Colonic mucosa (tissue), 4 donors: Measurements from ENCODE around the gene MECP2. TPM values are rescaled to one million over a fixed set of nuclear protein-coding genes. Genes with fewer than 3 reads are reported as not detected.

Source experiments
- DNase-seq: peaks from one replicate; pipeline ENCODE4 v3.0.0-alpha.2; 2020
- H3K27ac ChIP-seq: fragments of 200-600 bp; one replicate; pipeline ENCODE4 v1.8.0; 2021
- H3K27me3 ChIP-seq: fragments of 200-600 bp; one replicate; pipeline ENCODE4 v1.8.0; 2021
- H3K36me3 ChIP-seq: fragments of 200-600 bp; one replicate; pipeline ENCODE4 v1.8.0; 2021
- H3K4me1 ChIP-seq: fragments of 200-600 bp; one replicate; pipeline ENCODE4 v1.8.0; 2021; ENCODE audit warnings: mild to moderate bottlenecking
- H3K4me3 ChIP-seq: fragments of 200-600 bp; one replicate; pipeline ENCODE4 v1.8.0; 2021
- H3K9ac ChIP-seq, 2 donors: one replicate each; pipeline ENCODE4 v1.7.0; 2013; ENCODE audit warnings: control low read depth in 2 of 2, low read depth in 2 of 2, low read length in 2 of 2
- H3K9me3 ChIP-seq: fragments of 200-600 bp; one replicate; pipeline ENCODE4 v1.8.0; 2021
- intact Hi-C: fragments of 100-400 bp; cut with DNase I; formaldehyde crosslinking; loops from one replicate; pipeline ENCODE4 v1.14.1; 2022
- total RNA-seq, 2 donors: library from RNA; stranded (reverse); fragmentation: NEBNext Ultra II Directional in 1 of 2; extraction: Animal tissue kit (Norgen Biotek cat#: 25700) in 1 of 2; gene quantifications; one replicate each; pipeline ENCODE4 v1.2.1, GENCODE V29; 2021
- TF ChIP-seq, protein P1 (sequence below): fragments of 200-600 bp; IDR thresholded peaks from one replicate; pipeline ENCODE4 v1.8.0; 2022; ENCODE audit warnings: antibody characterized with exemption, mild to moderate bottlenecking
- donor health status: healthy.
- donor health status: DM: no; HTN: no; CAD: no.
- donor health status: DM: no; HTN: no; CAD: no.

Gene MECP2
- total RNA-seq, 2 donors from 2014 or later, result 28.3 to 29.7 TPM

DNA sequence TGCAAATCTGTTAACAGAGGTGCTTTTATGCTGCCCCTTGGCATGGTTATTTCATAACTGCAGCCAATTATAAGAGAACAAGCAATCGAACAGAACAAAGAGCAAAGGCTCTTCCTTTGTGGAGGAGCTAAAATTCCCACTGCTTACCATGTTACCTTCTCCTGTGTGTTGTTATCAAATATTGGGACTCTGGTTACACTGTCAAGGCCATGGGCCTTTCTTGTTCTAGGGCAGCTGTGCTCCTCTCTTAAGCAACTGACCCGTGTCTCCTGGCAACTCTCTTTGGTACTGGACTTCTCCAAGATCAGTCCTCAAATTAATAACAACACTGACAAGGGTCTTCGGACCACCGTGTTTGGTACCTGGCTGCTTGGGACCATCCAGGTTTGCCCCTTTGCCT is 34.4 kb upstream of the MECP2 start:
- Histone ChIP-seq H3K27me3 (peaks cover 4% of the 10 kb centered on the region), H3K4me3 (no peak overlapping the region), H3K4me1 (no peaks in the 10 kb centered on the region), H3K9ac (no peak overlapping the region), H3K9me3 (no peaks in the 10 kb centered on the region), H3K27ac (no peak overlapping the region), H3K36me3 (no peaks in the 10 kb centered on the region)
- TF ChIP-seq, protein P1, sequence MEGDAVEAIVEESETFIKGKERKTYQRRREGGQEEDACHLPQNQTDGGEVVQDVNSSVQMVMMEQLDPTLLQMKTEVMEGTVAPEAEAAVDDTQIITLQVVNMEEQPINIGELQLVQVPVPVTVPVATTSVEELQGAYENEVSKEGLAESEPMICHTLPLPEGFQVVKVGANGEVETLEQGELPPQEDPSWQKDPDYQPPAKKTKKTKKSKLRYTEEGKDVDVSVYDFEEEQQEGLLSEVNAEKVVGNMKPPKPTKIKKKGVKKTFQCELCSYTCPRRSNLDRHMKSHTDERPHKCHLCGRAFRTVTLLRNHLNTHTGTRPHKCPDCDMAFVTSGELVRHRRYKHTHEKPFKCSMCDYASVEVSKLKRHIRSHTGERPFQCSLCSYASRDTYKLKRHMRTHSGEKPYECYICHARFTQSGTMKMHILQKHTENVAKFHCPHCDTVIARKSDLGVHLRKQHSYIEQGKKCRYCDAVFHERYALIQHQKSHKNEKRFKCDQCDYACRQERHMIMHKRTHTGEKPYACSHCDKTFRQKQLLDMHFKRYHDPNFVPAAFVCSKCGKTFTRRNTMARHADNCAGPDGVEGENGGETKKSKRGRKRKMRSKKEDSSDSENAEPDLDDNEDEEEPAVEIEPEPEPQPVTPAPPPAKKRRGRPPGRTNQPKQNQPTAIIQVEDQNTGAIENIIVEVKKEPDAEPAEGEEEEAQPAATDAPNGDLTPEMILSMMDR, result no peak
- intact Hi-C loops, result no loop called here
- no peak for DNase-seq

DNA sequence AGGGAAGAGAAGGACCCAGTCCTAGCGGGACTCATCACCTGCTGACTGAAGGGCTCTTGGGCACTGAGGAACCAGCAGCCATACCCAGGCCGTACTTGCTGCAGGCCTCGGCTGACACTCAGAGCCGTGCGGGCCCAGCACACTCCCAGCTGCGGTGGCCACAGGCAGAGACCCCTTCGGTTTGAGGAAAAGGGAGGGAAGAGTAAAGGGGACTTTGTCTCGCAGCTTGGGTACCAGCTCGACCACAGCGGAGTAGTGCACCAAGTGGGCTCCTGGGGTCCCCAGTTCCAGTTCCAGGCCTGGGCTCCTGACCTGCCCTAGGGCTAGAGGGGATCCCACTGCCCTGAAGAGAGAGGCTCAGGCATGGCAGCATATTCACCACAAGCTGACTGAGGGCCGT is 28.6 kb upstream of the MECP2 start:
- Histone ChIP-seq H3K4me3 (no peak overlapping the region), H3K9me3 (no peaks in the 10 kb centered on the region), H3K36me3 (no peaks in the 10 kb centered on the region), H3K27ac (no peak overlapping the region), H3K4me1 (no peaks in the 10 kb centered on the region), H3K9ac (no peak overlapping the region), H3K27me3 (no peaks in the 10 kb centered on the region)
- intact Hi-C loops, result no loop called here
- TF ChIP-seq, protein P1, result no peak
- no peak for DNase-seq

DNA sequence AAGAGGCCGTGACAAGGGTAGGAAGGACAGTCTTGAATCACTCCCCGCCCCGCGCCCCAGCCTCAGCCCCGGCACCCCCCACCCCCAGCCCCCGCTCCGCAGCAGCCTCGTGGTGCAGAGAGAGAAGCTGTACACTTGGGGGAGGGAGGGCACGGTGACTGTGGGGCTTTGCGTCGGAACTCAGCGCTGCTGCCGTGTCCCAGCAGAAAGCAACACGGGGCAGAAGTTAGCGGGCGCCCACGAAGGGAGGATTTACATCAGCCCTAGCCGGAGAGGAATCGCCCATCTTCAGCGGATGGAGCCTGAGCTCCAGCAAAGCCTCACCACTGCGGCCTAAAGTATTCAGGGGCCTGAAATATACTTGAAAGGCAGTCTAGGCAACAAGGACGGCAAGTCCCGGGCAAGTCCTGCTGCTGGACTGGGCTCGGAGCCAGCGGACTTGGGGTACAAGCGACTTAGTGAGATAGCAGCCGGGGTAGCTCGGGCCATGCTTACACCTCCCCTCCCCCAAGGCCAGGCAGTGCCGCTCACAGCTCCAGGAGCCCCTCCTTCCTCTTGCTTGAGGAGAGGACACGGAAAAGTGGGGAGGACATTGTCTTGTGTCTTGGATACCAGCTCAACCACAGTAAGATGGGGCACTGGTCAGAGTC is 28.0 kb upstream of the MECP2 start:
- Histone ChIP-seq H3K36me3 (no peaks in the 10 kb centered on the region), H3K9ac (no peak overlapping the region), H3K4me3 (no peak overlapping the region), H3K4me1 (no peaks in the 10 kb centered on the region), H3K27ac (no peak overlapping the region), H3K9me3 (no peaks in the 10 kb centered on the region), H3K27me3 (no peaks in the 10 kb centered on the region)
- intact Hi-C loops, result no loop called here
- DNase-seq, result no peak
- TF ChIP-seq, protein P1, result no peak

DNA sequence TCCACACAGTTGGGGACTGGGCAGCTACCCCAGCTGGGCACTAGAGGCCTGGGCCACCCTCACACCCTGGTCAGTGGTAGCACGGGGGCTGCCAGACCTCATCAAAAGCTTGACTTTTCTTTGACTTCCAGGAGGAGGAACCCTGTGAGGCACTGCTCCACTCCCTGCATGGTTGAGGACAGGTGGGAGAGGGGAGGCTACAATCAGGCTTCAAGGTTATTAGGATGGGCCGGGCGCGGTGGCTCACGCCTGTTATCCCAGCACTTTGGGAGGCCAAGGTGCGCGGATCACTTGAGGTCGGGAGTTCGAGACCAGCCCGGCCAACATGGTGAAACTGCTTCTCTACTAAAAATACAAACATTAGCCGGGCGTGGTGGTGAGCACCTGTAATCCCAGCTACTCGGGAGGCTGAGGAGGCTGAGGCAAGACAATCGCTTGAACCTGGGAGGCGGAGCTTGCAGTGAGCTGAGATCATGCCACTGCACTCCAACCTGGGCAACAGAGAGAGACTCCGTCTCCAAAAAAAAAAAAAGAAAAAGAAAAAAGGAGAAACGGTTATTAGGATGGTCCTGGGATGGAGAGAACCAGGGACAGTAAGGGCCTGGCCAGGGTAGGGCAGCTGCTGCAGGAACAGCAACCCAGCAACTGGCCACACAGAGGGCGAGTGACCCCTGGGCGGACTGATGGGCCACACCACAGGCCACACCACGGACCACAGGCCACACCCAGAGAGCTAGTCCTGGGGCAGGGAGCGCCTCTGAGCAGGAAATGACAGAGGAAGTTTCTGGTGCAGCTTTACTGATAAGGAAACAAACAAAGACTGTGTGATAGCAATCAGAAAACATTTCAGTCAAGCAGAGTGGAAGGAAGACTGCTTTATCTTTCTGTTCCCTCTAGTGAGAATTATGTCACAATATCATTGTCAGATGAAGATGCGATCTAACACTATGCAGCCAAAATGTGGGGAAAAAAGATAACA is 26.0 kb upstream of the MECP2 start:
- peak; percentile 49 for DNase-seq
- Histone ChIP-seq H3K4me1 (no peaks in the 10 kb centered on the region), H3K9me3 (no peaks in the 10 kb centered on the region), H3K36me3 (no peaks in the 10 kb centered on the region), H3K9ac (no peak overlapping the region), H3K27ac (no peak overlapping the region), H3K27me3 (no peaks in the 10 kb centered on the region), H3K4me3 (no peak overlapping the region)
- TF ChIP-seq, protein P1, result no peak
- intact Hi-C loops, result no loop called here

DNA sequence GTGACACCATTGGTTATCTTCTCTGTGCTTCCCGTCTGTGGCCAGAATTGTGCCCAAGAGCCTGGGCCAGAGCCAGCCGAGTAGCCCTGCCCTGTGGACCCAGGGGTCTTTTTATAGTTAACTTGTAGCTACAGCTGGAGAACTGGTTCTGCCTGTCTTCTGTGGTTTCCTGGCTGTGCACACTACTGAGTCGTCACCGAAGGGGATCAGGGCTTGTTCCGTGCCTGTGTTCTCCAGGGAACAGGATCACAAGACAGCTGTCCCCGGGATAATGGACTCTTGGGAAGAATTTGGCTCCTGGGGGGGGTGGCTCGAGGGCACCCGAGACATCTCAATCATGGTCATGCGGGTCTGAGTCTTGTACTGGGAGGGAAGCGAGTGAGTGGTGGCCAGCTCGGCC is 24.4 kb upstream of the MECP2 start:
- H3K9me3 ChIP-seq, result no peaks in the 10 kb centered on the region
- intact Hi-C loops, result no loop called here
- TF ChIP-seq, protein P1, result no peak
- no peak overlapping the region for H3K4me3 ChIP-seq
- no peak overlapping the region for H3K9ac ChIP-seq
- H3K4me1 ChIP-seq, result no peaks in the 10 kb centered on the region
- no peak for DNase-seq
- no peak overlapping the region for H3K27ac ChIP-seq
- no peaks in the 10 kb centered on the region for H3K27me3 ChIP-seq
- H3K36me3 ChIP-seq, result no peaks in the 10 kb centered on the region
